ENCODE data around the gene EBF3. TPM values are rescaled to one million over a fixed set of nuclear protein-coding genes. Genes with fewer than 3 reads are reported as not detected.

Gene EBF3
- total and polyA plus RNA-seq, 2 experiments from 2014 or later: 0.27 to 0.49 TPM

- Mint-ChIP-seq H3K27me3 (ENCODE audit: insufficient read depth, low read depth, poor library complexity) (peaks cover 5% of the 10 kb centered on the region), H3K27ac (no peak overlapping the region), H3K9me3 (peaks cover 4% of the 10 kb centered on the region; the same call in 1 of the 3 replicates), H3K36me3 (ENCODE audit: low read depth) (no peaks in the 10 kb centered on the region; the same call in 2 of the 3 replicates), H3K4me1 (no peaks in the 10 kb centered on the region), H3K4me3 (no peak overlapping the region)
- TF ChIP-seq, protein P1, sequence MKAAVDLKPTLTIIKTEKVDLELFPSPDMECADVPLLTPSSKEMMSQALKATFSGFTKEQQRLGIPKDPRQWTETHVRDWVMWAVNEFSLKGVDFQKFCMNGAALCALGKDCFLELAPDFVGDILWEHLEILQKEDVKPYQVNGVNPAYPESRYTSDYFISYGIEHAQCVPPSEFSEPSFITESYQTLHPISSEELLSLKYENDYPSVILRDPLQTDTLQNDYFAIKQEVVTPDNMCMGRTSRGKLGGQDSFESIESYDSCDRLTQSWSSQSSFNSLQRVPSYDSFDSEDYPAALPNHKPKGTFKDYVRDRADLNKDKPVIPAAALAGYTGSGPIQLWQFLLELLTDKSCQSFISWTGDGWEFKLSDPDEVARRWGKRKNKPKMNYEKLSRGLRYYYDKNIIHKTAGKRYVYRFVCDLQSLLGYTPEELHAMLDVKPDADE (IDR thresholded peaks at IDR 0.05): no peak
- TF ChIP-seq EZH2 (IDR thresholded peaks at IDR 0.05; ENCODE audit: low read depth, unreplicated experiment): no peak
- TF ChIP-seq EZH2phosphoT487 (IDR thresholded peaks at IDR 0.05; ENCODE audit: unreplicated experiment): no peak
- TF ChIP-seq NANOG (IDR thresholded peaks at IDR 0.05; ENCODE audit: borderline replicate concordance): no peak
- TF ChIP-seq ZNF462 (CRISPR knock-in tag; IDR thresholded peaks at IDR 0.05): no peak
- no peak for TF ChIP-seq ZNF331 (CRISPR knock-in tag; IDR thresholded peaks at IDR 0.05; ENCODE audit: low read depth)
- TF ChIP-seq ZNF114 (CRISPR knock-in tag; IDR thresholded peaks at IDR 0.05): no peak
- no peak for TF ChIP-seq JUNB (IDR thresholded peaks at IDR 0.05; ENCODE audit: unreplicated experiment)
- TF ChIP-seq, protein P2, sequence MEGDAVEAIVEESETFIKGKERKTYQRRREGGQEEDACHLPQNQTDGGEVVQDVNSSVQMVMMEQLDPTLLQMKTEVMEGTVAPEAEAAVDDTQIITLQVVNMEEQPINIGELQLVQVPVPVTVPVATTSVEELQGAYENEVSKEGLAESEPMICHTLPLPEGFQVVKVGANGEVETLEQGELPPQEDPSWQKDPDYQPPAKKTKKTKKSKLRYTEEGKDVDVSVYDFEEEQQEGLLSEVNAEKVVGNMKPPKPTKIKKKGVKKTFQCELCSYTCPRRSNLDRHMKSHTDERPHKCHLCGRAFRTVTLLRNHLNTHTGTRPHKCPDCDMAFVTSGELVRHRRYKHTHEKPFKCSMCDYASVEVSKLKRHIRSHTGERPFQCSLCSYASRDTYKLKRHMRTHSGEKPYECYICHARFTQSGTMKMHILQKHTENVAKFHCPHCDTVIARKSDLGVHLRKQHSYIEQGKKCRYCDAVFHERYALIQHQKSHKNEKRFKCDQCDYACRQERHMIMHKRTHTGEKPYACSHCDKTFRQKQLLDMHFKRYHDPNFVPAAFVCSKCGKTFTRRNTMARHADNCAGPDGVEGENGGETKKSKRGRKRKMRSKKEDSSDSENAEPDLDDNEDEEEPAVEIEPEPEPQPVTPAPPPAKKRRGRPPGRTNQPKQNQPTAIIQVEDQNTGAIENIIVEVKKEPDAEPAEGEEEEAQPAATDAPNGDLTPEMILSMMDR (conservative IDR thresholded peaks at IDR 0.05; ENCODE audit: low read depth in 2 of 2): no peak
- TF ChIP-seq STAT1 (IDR thresholded peaks at IDR 0.05; ENCODE audit: unreplicated experiment): no peak
- TF ChIP-seq, protein P3, sequence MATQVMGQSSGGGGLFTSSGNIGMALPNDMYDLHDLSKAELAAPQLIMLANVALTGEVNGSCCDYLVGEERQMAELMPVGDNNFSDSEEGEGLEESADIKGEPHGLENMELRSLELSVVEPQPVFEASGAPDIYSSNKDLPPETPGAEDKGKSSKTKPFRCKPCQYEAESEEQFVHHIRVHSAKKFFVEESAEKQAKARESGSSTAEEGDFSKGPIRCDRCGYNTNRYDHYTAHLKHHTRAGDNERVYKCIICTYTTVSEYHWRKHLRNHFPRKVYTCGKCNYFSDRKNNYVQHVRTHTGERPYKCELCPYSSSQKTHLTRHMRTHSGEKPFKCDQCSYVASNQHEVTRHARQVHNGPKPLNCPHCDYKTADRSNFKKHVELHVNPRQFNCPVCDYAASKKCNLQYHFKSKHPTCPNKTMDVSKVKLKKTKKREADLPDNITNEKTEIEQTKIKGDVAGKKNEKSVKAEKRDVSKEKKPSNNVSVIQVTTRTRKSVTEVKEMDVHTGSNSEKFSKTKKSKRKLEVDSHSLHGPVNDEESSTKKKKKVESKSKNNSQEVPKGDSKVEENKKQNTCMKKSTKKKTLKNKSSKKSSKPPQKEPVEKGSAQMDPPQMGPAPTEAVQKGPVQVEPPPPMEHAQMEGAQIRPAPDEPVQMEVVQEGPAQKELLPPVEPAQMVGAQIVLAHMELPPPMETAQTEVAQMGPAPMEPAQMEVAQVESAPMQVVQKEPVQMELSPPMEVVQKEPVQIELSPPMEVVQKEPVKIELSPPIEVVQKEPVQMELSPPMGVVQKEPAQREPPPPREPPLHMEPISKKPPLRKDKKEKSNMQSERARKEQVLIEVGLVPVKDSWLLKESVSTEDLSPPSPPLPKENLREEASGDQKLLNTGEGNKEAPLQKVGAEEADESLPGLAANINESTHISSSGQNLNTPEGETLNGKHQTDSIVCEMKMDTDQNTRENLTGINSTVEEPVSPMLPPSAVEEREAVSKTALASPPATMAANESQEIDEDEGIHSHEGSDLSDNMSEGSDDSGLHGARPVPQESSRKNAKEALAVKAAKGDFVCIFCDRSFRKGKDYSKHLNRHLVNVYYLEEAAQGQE (IDR thresholded peaks at IDR 0.05; ENCODE audit: unreplicated experiment): no peak
- TF ChIP-seq CREB1 (CRISPR knock-in tag; IDR thresholded peaks at IDR 0.05; ENCODE audit: low read depth): no peak
- Histone ChIP-seq H3K4me1 (ENCODE audit: insufficient read depth) (no peaks in the 10 kb centered on the region), H3K4me3 (no peak overlapping the region), H4K20me1 (replicated peaks; ENCODE audit: insufficient read depth) (no peaks in the 10 kb centered on the region), H3K4me2 (no peak overlapping the region), H3F3A (replicated peaks; ENCODE audit: low read depth) (no peaks in the 10 kb centered on the region), H2AFZ (no peak overlapping the region), H3K36me3 (ENCODE audit: insufficient read depth) (no peaks in the 10 kb centered on the region), H3K27me3 (ENCODE audit: insufficient read depth) (no peaks in the 10 kb centered on the region), H3K79me2 (replicated peaks; ENCODE audit: insufficient read depth) (no peaks in the 10 kb centered on the region), H3K9me2 (ENCODE audit: insufficient read depth) (0 out of 2 replicates have a peak, but pooled peaks cover 2% of the 10 kb centered on the region), H3K27ac (ENCODE audit: low read depth) (no peak overlapping the region)
- DNase-seq (ENCODE audit: low spot score) (no peak), ATAC-seq (no peak)
These were observed 39.1 kb upstream of the EBF3 start for GRCh38 chr10:130003166-130003565.
